AG04450 (cell line): ENCODE data around the gene KSR2. TPM values are rescaled to one million over a fixed set of nuclear protein-coding genes. Genes with fewer than 3 reads are reported as not detected.

Source experiments
- CTCF ChIA-PET: fragments of 300-600, 350-600 bp; formaldehyde crosslinking; extraction: SDS; loops from one replicate; lab custom pipeline; 2022; ENCODE audit warnings: antibody characterized with exemption, inconsistent platforms; lab: Charles Lee
- POLR2A ChIA-PET: fragments of 350-600 bp; formaldehyde crosslinking; extraction: SDS; loops from one replicate; lab custom pipeline; 2021; ENCODE audit warnings: antibody characterized with exemption, inconsistent platforms; lab: Yijun Ruan, JAX
- DNase-seq: peaks from one replicate; pipeline ENCODE4 v3.0.0-alpha.2; 2011; ENCODE audit warnings: low read depth, low spot score
- H3K27ac ChIP-seq: one replicate; pipeline ENCODE4 v1.5.1; 2012; ENCODE audit warnings: low read depth, low read length, control low read depth
- H3K27me3 ChIP-seq: one replicate; pipeline ENCODE4 v1.6.0; 2012; ENCODE audit warnings: low read length; ENCODE audit not compliant: control insufficient read depth, insufficient read depth
- H3K4me3 ChIP-seq: 2 replicates; pipeline ENCODE4 v1.5.1; 2011; ENCODE audit warnings: mild to moderate bottlenecking, low read depth, low read length, control low read depth
- H3K9me3 ChIP-seq: 2 replicates; pipeline ENCODE4 v1.5.1; 2012; ENCODE audit warnings: low read length; ENCODE audit not compliant: control insufficient read depth, insufficient read depth
- polyA plus RNA-seq: library from polyadenylated mRNA; depleted of rRNA; stranded (reverse); fragments of >200 nt; gene quantifications from 2 replicates; pipeline ENCODE4 v1.2.3, GENCODE V29; 2011
- TF ChIP-seq, protein P1 (sequence below): IDR thresholded peaks from 2 replicates; pipeline ENCODE4 v1.5.1; 2011; ENCODE audit warnings: low read depth, low read length, control low read depth, inconsistent platforms

Gene KSR2
- polyA plus RNA-seq, 1 experiment = not detected

DNA sequence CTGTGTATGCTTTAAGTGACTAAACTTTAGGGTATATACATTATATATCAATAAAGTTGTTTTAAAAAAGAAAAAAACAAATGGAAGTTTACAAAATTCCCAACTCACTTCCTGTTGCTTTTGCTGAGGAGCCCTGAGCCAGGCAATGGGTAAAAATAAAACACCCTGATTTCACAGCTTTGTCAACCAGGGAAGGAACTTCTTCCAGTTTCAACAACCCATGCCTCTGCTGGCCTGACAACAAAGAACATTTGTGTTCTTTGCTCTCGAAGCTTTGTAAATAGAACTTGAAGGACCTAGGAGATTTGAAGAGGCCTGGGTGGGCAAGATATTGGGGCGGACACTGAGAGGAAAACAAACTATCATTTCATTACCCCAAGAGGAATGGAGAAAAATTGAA is 466.2 kb downstream of the KSR2 start:
- CTCF ChIA-PET = no interaction called here
- POLR2A ChIA-PET = no interaction called here
- TF ChIP-seq, protein P1, sequence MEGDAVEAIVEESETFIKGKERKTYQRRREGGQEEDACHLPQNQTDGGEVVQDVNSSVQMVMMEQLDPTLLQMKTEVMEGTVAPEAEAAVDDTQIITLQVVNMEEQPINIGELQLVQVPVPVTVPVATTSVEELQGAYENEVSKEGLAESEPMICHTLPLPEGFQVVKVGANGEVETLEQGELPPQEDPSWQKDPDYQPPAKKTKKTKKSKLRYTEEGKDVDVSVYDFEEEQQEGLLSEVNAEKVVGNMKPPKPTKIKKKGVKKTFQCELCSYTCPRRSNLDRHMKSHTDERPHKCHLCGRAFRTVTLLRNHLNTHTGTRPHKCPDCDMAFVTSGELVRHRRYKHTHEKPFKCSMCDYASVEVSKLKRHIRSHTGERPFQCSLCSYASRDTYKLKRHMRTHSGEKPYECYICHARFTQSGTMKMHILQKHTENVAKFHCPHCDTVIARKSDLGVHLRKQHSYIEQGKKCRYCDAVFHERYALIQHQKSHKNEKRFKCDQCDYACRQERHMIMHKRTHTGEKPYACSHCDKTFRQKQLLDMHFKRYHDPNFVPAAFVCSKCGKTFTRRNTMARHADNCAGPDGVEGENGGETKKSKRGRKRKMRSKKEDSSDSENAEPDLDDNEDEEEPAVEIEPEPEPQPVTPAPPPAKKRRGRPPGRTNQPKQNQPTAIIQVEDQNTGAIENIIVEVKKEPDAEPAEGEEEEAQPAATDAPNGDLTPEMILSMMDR = no peak
- peaks cover 20% of the 10 kb centered on the region for H3K9me3 ChIP-seq
- H3K27ac ChIP-seq = no peak overlapping the region
- H3K4me3 ChIP-seq = no peak overlapping the region
- no peak for DNase-seq
- H3K27me3 ChIP-seq = no peaks in the 10 kb centered on the region

DNA sequence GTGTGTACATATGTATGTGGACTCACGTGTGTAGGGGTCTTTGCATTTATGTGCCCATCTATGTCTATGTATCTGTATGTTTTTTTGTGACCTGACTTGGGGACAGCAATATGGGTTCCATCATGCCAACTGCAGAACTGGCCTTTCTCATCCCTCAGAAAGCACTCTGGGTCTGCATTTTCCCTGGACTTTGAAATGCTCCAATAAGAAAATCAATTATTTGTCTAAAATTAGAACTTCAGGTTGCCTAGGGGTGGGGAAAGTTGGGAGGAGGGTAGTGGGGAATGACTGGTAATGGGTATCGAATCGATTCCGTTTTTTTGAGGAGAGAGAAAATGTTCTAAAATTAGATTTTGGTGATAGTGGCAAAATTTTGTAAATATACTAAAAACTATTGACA is 466.6 kb downstream of the KSR2 start:
- Histone ChIP-seq H3K27ac (no peak overlapping the region), H3K27me3 (no peaks in the 10 kb centered on the region), H3K9me3 (peaks cover 24% of the 10 kb centered on the region), H3K4me3 (no peak overlapping the region)
- DNase-seq = no peak
- POLR2A ChIA-PET = no interaction called here
- CTCF ChIA-PET = no interaction called here
- TF ChIP-seq, protein P1 = no peak

DNA sequence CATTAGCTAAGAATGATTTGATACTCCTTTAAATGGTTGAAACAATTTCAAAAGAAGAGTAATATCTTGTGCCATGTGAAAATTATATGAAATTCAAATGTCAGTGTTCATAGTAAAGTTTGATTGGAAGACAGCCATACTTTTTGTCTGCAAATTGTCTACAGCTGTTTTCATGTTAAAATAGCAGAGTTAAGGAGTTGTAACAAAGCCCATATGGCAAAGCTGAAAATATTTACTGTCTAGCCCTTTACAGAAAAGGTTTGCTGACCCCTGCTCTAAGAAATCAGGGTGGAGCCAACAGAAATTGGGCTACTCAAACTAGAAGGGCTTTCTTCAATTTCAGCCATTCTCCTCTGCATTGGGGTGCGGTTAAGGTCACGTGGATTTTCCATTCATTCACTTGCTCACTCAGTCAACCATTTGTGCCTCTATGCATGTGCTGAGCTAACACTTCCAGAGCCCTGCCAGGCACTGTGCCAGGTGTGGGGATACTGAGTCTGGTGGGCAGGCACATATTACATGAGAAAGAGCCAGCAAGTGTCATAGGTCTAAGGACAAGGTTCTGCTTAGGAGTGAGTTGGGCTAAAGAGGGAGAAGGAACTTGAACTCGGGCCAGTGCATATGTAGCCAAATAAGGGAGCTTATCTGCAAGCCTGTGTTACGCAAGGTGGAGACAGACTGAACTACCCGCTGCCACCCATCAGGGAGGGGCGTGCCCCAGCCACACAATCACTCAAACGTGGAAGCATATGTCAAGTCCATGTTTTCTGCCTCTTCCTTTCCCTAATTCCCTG is 467.5 kb downstream of the KSR2 start:
- DNase-seq = no peak
- no peak overlapping the region for H3K27ac ChIP-seq

DNA sequence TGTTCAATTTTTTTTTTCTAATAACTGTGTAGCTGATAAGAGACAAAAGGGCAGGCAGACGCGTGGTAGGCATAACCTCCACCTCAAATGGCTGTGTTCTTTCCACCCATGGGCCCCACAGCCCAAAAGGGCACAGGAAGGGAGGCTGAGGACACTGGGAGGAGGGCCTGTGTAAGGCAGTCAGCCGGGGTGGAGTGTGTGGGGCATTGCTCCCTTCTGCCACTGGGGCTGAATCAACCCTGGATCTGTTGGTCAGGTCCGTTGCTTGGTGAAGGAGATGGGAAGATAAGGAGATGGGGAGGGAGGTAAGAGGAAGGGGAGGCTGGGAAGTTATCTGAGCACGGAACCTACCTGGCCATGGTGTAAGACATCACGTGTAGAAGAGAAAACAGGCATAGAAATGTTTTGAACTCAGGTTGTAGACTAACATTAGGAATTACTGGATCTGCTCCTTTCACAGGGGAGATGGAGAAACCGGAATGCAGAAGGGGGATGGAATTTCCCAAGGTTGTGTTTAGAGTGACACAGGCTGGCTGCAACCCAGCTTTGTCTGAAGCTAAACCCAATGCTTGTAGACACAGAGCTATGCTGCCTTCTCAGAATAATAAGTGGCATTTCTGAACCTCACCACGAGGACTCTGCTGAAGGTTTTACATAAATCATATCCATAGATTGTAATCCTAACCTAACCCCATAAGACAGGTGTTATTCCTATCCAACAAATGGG is 468.9 kb downstream of the KSR2 start:
- TF ChIP-seq, protein P1 = no peak
- no peak for DNase-seq
- ChIA-PET POLR2A (no interaction called here), CTCF (no interaction called here)
- Histone ChIP-seq H3K4me3 (no peak overlapping the region), H3K9me3 (peaks cover 33% of the 10 kb centered on the region), H3K27me3 (no peaks in the 10 kb centered on the region), H3K27ac (no peak overlapping the region)

More for the DNA sequence above, 467.5 kb downstream of the KSR2 start:
- ChIA-PET CTCF (no interaction called here), POLR2A (no interaction called here)
- Histone ChIP-seq H3K9me3 (peaks cover 29% of the 10 kb centered on the region), H3K27me3 (no peaks in the 10 kb centered on the region), H3K4me3 (no peak overlapping the region)
- TF ChIP-seq, protein P1 = no peak

DNA sequence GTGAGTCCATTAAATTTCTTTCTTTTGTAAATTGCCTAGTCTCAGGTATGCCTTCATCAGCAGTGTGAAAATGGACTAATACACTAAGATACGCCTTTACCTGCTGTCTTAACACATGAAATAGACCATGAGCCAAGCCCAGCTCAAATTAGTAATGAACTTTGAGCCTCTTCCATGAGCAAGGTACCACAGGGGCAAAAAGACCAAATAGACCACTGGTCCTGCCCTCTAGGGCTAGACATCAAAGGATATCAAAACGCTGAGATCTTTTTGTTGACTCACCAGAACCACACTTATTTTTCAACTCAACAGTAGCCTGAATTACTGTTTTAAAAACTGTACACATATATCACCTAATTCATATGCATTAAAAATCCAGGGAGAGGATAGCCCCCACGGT is 469.9 kb downstream of the KSR2 start:
- ChIA-PET POLR2A (no interaction called here), CTCF (no interaction called here)

More for the DNA sequence above, 469.9 kb downstream of the KSR2 start:
- no peak for DNase-seq
- Histone ChIP-seq H3K27ac (no peak overlapping the region), H3K9me3 (peaks cover 44% of the 10 kb centered on the region), H3K27me3 (no peaks in the 10 kb centered on the region), H3K4me3 (no peak overlapping the region)
- TF ChIP-seq, protein P1 = no peak
